AML-193 (cell line): ENCODE measurements around the gene FYCO1.

Experiments used
- DNase-seq, 2 experiments: peaks; one replicate each; lab custom pipeline; 2025; lab: John Stamatoyannopoulos, UW

The FYCO1 gene

DNA sequence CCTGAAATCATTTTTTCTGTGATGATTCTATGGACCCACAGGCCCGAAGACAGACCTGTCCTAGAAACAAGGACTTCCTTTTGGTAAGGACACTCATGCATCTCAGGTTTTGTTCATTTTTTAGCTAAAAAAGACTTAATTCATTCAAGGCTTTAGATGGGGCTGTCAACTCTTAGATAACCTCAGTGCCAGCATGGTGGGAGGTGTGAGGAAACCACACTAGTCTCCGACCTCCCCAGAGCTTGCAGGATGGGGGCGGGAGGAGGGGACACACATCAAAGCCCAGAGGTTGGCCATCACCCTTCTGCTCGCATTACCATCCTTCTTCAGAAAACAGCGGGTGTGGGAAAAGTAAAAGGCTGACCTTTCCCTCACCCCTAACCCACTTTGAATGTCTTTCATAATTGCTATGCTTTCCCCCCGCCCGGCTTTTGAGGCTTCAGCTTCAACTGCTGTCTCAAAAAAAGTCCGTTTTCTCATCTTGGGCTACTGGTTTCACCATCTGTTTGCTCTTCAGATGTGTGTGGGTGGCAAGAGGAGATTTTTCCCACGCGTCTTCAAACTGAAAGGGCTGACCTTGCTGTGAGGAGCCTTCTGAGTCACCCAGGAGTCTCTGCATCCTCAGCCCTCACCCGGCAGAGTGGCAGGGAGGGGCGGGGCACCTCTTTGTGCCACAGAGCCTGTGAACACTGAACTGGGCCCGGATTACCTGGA lies 79.9 kb downstream of the FYCO1 start:
- no peak for DNase-seq

GRCh38 chr3:45915059-45915439 lies 80.6 kb downstream of the FYCO1 start:
- DNase-seq = no peak

DNA sequence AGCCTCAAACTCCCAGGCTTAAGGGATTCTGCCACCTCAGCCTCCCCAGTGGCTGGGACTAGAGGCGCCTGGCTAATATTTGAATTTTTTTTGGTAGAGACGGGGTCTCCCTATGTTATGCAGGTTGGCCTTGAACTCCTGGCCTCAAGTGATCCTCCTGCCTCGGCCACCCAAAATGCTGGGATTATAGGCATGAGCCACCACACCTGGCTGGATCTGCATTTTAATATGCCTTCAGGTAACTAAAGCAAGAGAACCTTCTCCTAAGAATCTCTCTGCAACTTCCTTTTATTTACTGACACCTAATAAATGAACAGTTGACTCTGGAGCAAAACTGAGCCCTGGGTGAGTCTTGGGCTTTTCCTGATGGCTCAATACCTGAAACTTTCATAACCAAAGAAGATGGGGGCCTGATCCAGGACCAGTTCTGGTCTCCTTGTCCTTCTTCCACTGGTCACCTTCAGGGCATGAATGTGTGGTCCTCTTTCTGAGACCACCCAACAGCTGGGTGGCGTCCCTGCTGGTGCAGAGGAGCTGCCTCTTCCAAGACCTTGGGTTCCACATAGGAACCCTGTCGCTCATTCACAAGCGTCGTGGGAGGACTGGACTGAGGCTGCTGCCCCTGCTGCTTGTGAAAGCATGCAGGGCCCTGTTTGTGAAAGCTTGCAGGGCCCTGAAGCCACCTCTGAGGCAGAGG lies 81.1 kb downstream of the FYCO1 start:
- DNase-seq = no peak

GRCh38 chr3:45912435-45912834 lies 83.2 kb downstream of the FYCO1 start:
- no peak for DNase-seq

GRCh38 chr3:45911511-45912226 lies 84.0 kb downstream of the FYCO1 start:
- DNase-seq = no peak

DNA sequence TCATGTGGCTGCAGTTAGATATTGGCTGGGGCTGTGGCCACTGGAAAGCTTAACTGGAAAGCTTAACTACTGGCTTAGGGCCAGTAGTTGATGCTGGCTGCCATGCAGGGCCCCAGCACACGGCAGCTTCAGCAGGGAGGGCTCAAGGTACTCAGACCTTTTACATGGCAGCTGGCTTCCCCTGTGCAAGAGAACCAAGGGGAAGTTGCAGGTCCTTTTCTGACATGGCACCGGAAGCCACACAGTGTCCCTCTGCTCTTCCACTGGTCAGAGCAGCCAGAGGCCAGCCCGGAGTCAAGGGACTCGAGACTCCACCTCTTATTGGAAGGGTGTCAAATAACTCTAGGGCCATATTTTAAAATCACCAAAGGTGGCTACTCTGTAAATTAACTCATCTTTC lies 84.7 kb downstream of the FYCO1 start:
- no peak for DNase-seq

DNA sequence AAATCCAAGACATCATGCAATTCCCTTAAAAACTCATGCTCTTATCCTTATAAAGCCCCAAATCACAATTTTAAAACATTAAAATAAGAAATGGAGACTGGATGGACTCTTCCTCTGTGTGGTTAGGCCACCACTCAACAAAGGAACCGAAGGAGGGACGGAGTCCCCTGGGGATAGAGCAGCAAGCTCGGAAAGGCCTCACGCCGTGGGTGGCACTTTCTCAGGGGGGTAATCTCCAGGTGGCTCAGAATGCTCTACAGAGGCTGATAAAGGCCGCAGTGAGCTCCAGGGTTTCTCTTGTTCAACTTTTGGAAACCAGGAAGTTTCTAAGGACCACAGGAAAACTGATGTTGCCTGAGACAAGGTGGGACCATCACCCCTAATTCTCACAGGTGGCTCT lies 86.1 kb downstream of the FYCO1 start:
- no peak for DNase-seq

DNA sequence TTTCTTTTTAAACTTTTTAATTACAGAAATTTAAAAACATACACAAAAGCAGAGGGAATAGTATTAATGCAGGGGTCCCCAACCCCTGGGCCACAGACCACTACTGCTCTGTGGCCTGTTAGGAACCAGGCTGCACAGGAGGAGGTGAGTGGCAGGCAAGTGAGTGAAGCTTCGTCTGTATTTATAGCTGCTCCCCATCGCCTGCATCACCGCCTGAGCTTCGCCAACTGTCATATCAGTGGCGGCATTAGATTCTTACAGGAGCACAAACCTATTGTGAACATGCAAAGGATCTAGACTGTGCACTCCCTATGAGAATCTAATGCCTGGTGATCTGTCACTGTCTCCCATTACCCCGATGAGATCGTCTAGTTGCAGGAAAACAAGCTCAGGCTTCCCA lies 86.9 kb downstream of the FYCO1 start:
- no peak for DNase-seq

DNA sequence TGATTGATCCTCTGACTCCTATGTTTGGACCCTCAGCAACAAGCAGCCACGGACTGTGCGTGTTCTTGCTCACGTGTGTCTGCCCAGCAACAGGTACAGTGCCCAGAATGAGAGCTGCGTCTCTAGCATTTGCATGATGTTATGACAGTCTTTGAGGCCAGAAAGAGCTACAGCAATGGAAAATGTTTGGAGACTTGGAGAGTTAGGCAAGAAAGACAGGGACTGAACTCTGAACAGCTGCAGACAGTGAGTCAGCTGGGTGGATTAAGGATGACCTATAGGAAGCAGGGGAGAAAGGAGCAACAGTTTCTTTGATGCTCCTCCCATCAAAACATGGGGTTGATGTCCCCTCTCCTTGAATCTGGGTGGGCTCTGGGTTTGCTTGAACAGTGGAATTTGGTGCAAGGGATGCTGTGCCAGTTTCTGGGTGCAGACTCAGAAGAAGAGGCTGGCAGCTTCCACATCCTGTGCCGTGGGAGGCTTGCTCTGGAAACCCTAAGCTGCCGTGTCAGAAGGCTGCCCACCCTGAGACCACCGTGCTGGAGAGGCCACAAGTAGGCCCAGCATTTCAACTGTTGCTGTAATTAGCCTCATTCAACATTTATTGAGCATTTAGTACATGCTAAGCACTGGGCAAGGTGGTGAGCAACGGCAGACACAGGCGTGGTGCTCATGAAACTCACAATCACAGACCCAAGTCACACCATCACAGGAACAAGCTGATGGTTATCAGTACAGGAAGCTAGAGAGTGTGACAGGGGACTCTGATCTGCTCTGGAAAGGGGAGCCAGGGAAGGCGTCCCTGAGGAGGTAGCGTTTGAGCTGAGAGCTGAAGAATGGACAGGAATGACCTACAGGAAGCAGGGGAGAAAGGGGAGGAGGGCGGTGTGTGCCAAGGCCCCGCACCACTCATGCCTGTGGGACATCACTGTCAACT lies 87.6 kb downstream of the FYCO1 start:
- DNase-seq = no peak

GRCh38 chr3:45906681-45907407 lies 88.8 kb downstream of the FYCO1 start:
- no peak for DNase-seq

GRCh38 chr3:45905755-45906154 lies 89.9 kb downstream of the FYCO1 start:
- no peak for DNase-seq

- no peak for DNase-seq
These were observed 90.7 kb downstream of the FYCO1 start for GRCh38 chr3:45904931-45905330.

- no peak for DNase-seq
These were observed 98.7 kb downstream of the FYCO1 start for GRCh38 chr3:45896956-45897355.

GRCh38 chr3:45895686-45896468 lies 99.7 kb downstream of the FYCO1 start:
- no peak for DNase-seq

DNA sequence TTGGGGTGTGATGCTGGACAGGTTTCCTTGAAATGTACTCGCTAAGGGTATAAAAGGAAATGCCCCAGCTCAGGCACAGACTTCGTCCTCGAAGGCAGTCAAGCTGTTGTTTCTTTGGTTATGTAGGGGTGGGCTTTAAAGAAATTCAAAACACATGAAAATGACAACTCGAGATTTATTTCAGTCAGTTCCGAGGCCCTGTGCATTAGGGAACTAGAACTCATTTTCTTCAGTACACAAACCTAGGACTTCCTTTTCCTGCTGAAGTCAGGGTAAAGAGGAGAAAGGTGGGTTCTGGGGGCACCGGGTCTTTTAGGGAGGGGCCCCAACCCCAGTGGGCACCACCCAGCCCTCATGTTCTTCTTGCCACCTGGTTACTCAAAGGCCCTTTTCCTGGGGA lies 101.6 kb downstream of the FYCO1 start:
- DNase-seq = no peak

DNA sequence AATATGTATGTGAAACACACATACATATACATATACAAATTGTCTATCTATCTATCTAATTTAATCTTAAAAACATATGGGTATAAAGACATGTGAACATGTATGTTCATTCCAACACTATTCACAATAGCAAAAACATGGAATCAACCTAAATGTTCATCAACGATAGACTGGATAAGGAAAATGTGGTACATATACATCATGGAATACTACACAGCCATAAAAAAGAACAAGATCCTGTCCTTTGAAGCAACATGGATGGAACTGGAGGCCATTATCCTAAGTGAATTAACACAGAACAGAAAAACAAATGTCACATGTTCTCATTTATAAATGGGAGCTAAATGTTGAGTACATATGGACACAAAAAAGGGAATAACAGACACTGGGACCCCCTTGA lies 103.5 kb downstream of the FYCO1 start:
- DNase-seq = no peak

DNA sequence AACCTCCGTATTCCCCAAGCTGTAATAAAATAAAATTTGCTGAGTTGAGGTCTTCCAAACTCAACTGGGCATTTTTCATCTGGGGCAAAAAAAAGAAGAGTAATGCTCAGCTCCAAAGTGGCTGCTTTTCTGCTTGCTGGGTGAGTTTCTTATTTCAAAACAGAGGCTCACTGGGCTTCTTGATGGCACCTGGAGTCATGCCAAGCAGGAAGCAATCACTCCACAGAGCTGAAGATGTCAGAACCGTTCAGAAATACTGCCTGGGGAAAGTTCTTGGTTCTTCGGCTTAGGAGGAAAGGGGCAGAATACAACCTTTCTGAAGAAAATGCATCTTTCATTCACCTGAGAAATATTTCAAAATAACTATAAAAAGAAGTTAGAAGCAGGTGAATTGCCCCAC lies 105.2 kb downstream of the FYCO1 start:
- DNase-seq = no peak

DNA sequence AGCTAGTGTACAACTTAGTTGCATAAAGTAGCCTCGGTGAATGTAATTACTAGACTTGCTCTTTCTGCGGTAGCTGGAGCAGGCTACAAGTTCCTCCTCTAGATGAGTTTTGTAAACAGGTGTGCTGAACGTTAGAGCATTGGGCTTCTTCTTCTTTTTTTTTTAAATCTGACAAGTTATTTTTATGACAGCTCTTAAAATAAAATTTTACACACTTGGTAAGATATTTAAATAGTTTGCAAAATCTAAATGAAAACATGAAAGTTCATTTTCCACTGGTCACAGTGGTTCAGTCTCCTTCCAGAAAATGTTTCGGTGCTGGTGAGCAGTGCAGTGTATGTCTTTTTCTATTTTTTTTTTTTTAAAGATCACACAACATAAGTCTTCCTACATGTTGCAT lies 106.3 kb downstream of the FYCO1 start:
- no peak for DNase-seq

- DNase-seq = no peak
These were observed 107.7 kb downstream of the FYCO1 start for GRCh38 chr3:45887759-45888511.

DNA sequence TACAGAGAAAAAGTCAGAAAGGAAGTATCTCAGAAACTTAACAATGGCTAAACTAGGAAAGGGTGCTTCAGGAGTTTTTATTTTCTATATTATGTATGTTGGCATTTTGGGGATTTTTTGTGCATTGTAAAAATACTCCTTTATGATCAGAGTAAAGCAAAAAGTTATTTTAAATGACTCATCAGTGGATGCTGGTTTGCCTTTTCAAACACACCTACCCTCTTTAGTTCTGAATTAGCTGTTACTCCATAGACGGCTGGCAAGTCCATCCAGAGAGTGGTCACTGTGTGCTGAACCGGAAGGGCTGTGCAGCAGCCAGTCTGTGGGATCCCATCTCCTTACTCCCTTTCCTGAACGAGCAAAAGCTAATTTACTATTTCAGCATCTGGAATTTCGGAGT lies 108.3 kb downstream of the FYCO1 start:
- no peak for DNase-seq
